ENCODE measurements around the gene SPDL1. TPM values are rescaled to one million over a fixed set of nuclear protein-coding genes. Genes with fewer than 3 reads are reported as not detected.

SPDL1 gene
- total RNA-seq, 1 experiment from 2014 or later = 51.3 TPM

DNA sequence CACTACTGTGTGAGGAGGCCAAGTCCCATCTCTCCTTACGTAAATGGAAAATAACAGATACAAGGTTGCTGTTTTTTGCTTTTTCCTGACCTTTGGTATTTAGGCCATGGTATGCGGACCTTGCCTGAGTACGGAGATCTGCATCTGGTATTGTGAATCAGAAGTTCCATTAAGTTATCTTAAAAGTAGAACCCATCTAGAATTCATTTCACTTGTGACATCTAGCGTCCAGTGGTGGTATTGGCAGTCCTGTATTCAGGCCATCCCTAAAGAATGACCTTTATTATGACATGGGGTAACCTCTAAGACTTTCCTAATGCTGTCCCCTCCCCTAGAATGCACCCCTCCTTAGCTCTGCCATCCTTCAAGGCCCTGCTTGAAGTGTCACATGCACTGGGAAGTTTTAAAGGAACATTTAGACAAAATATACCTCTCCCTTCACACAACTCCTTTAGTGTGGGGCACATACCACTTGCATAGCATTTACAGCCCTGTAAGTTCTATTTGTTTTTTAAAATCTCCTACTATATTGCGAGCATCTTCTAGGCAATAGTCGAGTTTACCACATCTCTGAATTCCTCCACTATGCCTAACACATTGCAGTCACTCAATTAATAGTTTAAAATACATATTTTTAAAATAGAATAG lies 1.9 kb upstream of the SPDL1 start:
- DNase-seq (ENCODE audit: unreplicated experiment) = peak; percentile 79
- ChIA-PET POLR2A (interaction anchor here (0.5 to 1.2 kb wide), 5 partner anchors 9 to 875 kb away, joined by 3 to 4 read pairs (median 3); no protein-coding TSS in a partner anchor), CTCF (interaction anchor here (0.6 to 11.0 kb wide), 54 partner anchors 8 to 1285 kb away, joined by 3 to 135 read pairs (median 4); partner anchors contain the start of gene SLIT3)
- Mint-ChIP-seq H3K4me3 (ENCODE audit: unreplicated experiment) (no peak overlapping the region), H3K27me3 (ENCODE audit: insufficient read depth, unreplicated experiment) (no peaks in the 10 kb centered on the region), H3K36me3 (ENCODE audit: insufficient read depth, unreplicated experiment) (no peaks in the 10 kb centered on the region), H3K4me1 (ENCODE audit: insufficient read depth, unreplicated experiment) (peaks cover 30% of the 10 kb centered on the region), H3K9me3 (ENCODE audit: unreplicated experiment) (no peaks in the 10 kb centered on the region), H3K27ac (ENCODE audit: low read depth, unreplicated experiment) (no peak overlapping the region)
- no TSS peak for BruUV-seq (replicated peaks)
- intact Hi-C loops (cut with micrococcal nuclease) = loop anchor here (1.0 to 5.0 kb wide), 8 partner anchors 33 to 1094 kb away; partner anchors contain the start of genes PANK3 and RARS1
- TF ChIP-seq, protein P1, sequence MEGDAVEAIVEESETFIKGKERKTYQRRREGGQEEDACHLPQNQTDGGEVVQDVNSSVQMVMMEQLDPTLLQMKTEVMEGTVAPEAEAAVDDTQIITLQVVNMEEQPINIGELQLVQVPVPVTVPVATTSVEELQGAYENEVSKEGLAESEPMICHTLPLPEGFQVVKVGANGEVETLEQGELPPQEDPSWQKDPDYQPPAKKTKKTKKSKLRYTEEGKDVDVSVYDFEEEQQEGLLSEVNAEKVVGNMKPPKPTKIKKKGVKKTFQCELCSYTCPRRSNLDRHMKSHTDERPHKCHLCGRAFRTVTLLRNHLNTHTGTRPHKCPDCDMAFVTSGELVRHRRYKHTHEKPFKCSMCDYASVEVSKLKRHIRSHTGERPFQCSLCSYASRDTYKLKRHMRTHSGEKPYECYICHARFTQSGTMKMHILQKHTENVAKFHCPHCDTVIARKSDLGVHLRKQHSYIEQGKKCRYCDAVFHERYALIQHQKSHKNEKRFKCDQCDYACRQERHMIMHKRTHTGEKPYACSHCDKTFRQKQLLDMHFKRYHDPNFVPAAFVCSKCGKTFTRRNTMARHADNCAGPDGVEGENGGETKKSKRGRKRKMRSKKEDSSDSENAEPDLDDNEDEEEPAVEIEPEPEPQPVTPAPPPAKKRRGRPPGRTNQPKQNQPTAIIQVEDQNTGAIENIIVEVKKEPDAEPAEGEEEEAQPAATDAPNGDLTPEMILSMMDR (IDR thresholded peaks at IDR 0.05; ENCODE audit: unreplicated experiment) = peak; percentile 85

DNA sequence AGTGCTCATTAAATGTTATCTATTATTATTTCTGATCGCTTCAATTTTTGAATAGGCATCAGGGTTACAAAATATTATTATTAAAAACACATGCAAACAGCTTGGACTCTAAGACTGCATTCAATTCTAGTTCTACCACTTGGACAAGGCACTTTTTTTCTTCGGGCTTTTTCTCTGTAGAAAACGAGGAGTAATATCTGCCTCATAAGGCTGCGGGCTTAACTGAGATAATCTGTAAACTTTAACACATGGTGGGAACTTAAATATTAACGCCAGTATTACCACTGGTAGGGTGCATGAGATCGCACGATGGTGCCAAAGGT lies 511 bp upstream of the SPDL1 start:
- POLR2A ChIA-PET = interaction anchor here (0.7 to 2.5 kb wide), 7 partner anchors 9 to 1029 kb away, joined by 3 to 14 read pairs (median 3); no protein-coding TSS in a partner anchor
- TF ChIP-seq, protein P1 (IDR thresholded peaks at IDR 0.05; ENCODE audit: unreplicated experiment) = no peak
- no peaks in the 10 kb centered on the region for H3K36me3 Mint-ChIP-seq (ENCODE audit: insufficient read depth, unreplicated experiment)
- H3K4me1 Mint-ChIP-seq (ENCODE audit: insufficient read depth, unreplicated experiment) = peaks cover 30% of the 10 kb centered on the region
- intact Hi-C loops (cut with micrococcal nuclease) = loop anchor here (1.0 to 5.0 kb wide), 4 partner anchors 113 to 1096 kb away; partner anchors contain the start of genes PANK3 and RARS1
- CTCF ChIA-PET = interaction anchor here (0.6 to 11.0 kb wide), 14 partner anchors 15 to 903 kb away, joined by 3 to 135 read pairs (median 6); partner anchors contain the start of gene INSYN2B
- no peak for DNase-seq (ENCODE audit: unreplicated experiment)
- no peaks in the 10 kb centered on the region for H3K9me3 Mint-ChIP-seq (ENCODE audit: unreplicated experiment)
- no peaks in the 10 kb centered on the region for H3K27me3 Mint-ChIP-seq (ENCODE audit: insufficient read depth, unreplicated experiment)
- peak overlapping the region; percentile 97 for H3K4me3 Mint-ChIP-seq (ENCODE audit: unreplicated experiment)
- no TSS peak for BruUV-seq (replicated peaks)
- H3K27ac Mint-ChIP-seq (ENCODE audit: low read depth, unreplicated experiment) = peak overlapping the region; percentile 98

DNA sequence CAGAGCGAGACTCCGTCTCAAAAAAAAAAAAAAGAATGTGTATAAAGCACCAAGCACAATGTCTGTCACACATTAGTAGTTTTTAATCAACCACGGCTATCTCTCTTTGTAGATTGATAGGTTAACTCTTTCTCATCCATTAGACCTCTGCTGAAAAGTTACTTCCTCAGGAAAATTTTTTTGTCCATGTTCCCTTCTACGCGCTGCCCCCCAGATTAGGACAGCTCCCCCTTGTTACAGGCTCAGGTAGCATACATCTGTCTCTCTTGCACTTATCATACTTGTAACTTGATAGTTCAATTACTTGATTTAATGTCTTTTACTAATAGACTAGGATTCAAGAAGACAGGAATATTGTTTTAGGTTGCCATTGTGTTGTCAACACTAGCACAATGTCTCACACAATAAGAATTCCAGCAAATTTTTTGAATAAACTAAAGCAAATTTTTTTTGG lies 1.5 kb downstream of the SPDL1 start:
- H3K27me3 Mint-ChIP-seq (ENCODE audit: insufficient read depth, unreplicated experiment) = no peaks in the 10 kb centered on the region
- POLR2A ChIA-PET = interaction anchor here (0.7 to 2.5 kb wide), 2 partner anchors 10 to 631 kb away, joined by 3 to 14 read pairs; no protein-coding TSS in a partner anchor
- no peaks in the 10 kb centered on the region for H3K9me3 Mint-ChIP-seq (ENCODE audit: unreplicated experiment)
- DNase-seq (ENCODE audit: unreplicated experiment) = no peak
- H3K4me1 Mint-ChIP-seq (ENCODE audit: insufficient read depth, unreplicated experiment) = peaks cover 30% of the 10 kb centered on the region
- CTCF ChIA-PET = interaction anchor here (0.7 kb wide), 1 partner anchor 116 kb away, joined by 3 read pairs; no protein-coding TSS in a partner anchor
- intact Hi-C loops (cut with micrococcal nuclease) = loop anchor here (5.0 kb wide), 3 partner anchors 233 to 1098 kb away; partner anchors contain the start of genes PANK3 and RARS1
- H3K27ac Mint-ChIP-seq (ENCODE audit: low read depth, unreplicated experiment) = peak overlapping the region; percentile 98
- peak overlapping the region; percentile 97 for H3K4me3 Mint-ChIP-seq (ENCODE audit: unreplicated experiment)
- H3K36me3 Mint-ChIP-seq (ENCODE audit: insufficient read depth, unreplicated experiment) = peaks cover 17% of the 10 kb centered on the region
- TF ChIP-seq, protein P1 (IDR thresholded peaks at IDR 0.05; ENCODE audit: unreplicated experiment) = no peak
- BruUV-seq (replicated peaks) = no TSS peak

DNA sequence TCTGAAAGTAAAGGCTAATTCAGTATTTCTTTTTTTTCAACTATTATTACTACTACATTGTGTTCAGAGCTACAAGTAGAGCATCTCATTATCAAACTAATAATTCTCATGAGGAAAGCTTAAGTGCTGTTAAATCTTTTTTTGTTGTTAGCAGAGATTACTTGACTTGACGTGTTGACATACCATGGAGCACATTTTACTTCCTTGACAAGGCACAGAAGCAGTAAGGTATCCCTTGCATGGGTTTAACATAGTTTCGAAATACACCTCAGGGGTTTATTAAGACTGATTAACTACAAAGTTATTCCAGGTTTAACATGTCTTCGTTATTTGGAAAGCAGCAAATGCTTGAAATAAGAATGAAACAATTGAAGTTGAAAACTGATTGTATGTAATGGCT lies 7.0 kb downstream of the SPDL1 start:
- TF ChIP-seq, protein P1 (IDR thresholded peaks at IDR 0.05; ENCODE audit: unreplicated experiment) = no peak
- peak; percentile 17 for DNase-seq (ENCODE audit: unreplicated experiment)
- Mint-ChIP-seq H3K4me3 (ENCODE audit: unreplicated experiment) (no peak overlapping the region), H3K9me3 (ENCODE audit: unreplicated experiment) (no peaks in the 10 kb centered on the region), H3K27ac (ENCODE audit: low read depth, unreplicated experiment) (peak overlapping the region; percentile 72), H3K36me3 (ENCODE audit: insufficient read depth, unreplicated experiment) (peaks cover 63% of the 10 kb centered on the region), H3K27me3 (ENCODE audit: insufficient read depth, unreplicated experiment) (no peaks in the 10 kb centered on the region), H3K4me1 (ENCODE audit: insufficient read depth, unreplicated experiment) (peaks cover 31% of the 10 kb centered on the region)
- POLR2A ChIA-PET = interaction anchor here (0.7 kb wide), 1 partner anchor 15 kb away, joined by 3 read pairs; no protein-coding TSS in a partner anchor
- CTCF ChIA-PET = interaction anchor here (0.6 to 1.7 kb wide), 2 partner anchors 390 to 665 kb away, joined by 3 to 8 read pairs; partner anchors contain the start of gene INSYN2B
- intact Hi-C loops (cut with micrococcal nuclease) = no loop called here
- BruUV-seq (replicated peaks) = no TSS peak
